H1 (cell line): ENCODE results near the gene LRCH1. TPM values are rescaled to one million over a fixed set of nuclear protein-coding genes. Genes with fewer than 3 reads are reported as not detected.

Source experiments
- CTCF ChIA-PET: fragments of 300-600 bp; sonication (Branson Sonifier 250); formaldehyde crosslinking; loops from one replicate; lab custom pipeline; 2021; ENCODE audit not compliant: partially characterized antibody; lab: Charles Lee
- POLR2A ChIA-PET: fragments of 300-600 bp; sonication (Branson Sonifier 250); formaldehyde crosslinking; loops from one replicate; lab custom pipeline; 2021; ENCODE audit warnings: inconsistent platforms; ENCODE audit not compliant: partially characterized antibody; lab: Charles Lee
- DNase-seq, 2 experiments: peaks; one replicate each; pipeline versions ENCODE4 v3.0.0 to v3.0.0-alpha.2; 2010 to 2022; ENCODE audit warnings: low spot score in 2 of 2, low read depth in 1 of 2, mixed read lengths in 1 of 2
- FAIRE-seq: peaks from 2 replicates; lab custom pipeline; 2011; peaks lifted over from hg19 to GRCh38; lab: Jason Lieb, UNC
- H2AFZ ChIP-seq: 2 replicates; pipeline ENCODE4 v1.8.1; 2012; ENCODE audit warnings: low read length, inconsistent platforms
- H2AK5ac ChIP-seq: 2 replicates; pipeline ENCODE4 v1.6.1; 2013; ENCODE audit warnings: low read depth, low read length
- H2BK120ac ChIP-seq: replicated peaks from 2 replicates; pipeline ENCODE3; 2013; ENCODE audit warnings: low read depth, low read length, inconsistent platforms
- H2BK12ac ChIP-seq: 2 replicates; pipeline ENCODE4 v1.6.1; 2013; ENCODE audit warnings: low read depth, low read length
- H2BK15ac ChIP-seq: 2 replicates; pipeline ENCODE4 v1.6.1; 2013; ENCODE audit warnings: low read length
- H2BK20ac ChIP-seq: 2 replicates; pipeline ENCODE4 v1.6.1; 2013; ENCODE audit warnings: low read length
- H2BK5ac ChIP-seq: 2 replicates; pipeline ENCODE4 v1.6.1; 2013; ENCODE audit warnings: low read depth, low read length
- H3K14ac ChIP-seq: 2 replicates; pipeline ENCODE4 v1.6.1; 2013; ENCODE audit warnings: inconsistent platforms; ENCODE audit not compliant: insufficient read length
- H3K18ac ChIP-seq: 2 replicates; pipeline ENCODE4 v1.6.1; 2013; ENCODE audit warnings: low read length; ENCODE audit errors: extremely low read depth
- H3K23ac ChIP-seq: 2 replicates; pipeline ENCODE4 v1.6.1; 2013; ENCODE audit warnings: inconsistent platforms; ENCODE audit not compliant: insufficient read length
- H3K23me2 ChIP-seq: 2 replicates; pipeline ENCODE4 v1.6.1; 2013; ENCODE audit warnings: low read depth, low read length
- H3K27ac ChIP-seq: 2 replicates; pipeline ENCODE4 v1.6.1; 2011; ENCODE audit warnings: low read depth, low read length, inconsistent platforms
- H3K27me3 ChIP-seq, 4 experiments: replicated peaks in 1 of 4; 1 replicate in 1 of 4; 2 replicates in 3 of 4; pipeline versions ENCODE4 v1.6.1 to v1.8.1; 2011 to 2013; ENCODE audit warnings: low read length in 3 of 4, mild to moderate bottlenecking in 3 of 4, inconsistent platforms in 2 of 4, mixed read lengths in 2 of 4, moderate library complexity in 1 of 4; ENCODE audit not compliant: control insufficient read depth in 3 of 4, insufficient read depth in 3 of 4; ENCODE audit errors: extremely low read depth in 1 of 4
- H3K36me3 ChIP-seq, 4 experiments: 2 replicates each; pipeline versions ENCODE4 v1.6.1 to v1.8.1; 2011 to 2013; ENCODE audit warnings: mild to moderate bottlenecking in 4 of 4, low read length in 3 of 4, moderate library complexity in 2 of 4, control low read depth in 1 of 4, inconsistent platforms in 1 of 4; ENCODE audit not compliant: insufficient read depth in 4 of 4, control insufficient read depth in 2 of 4
- H3K4ac ChIP-seq: replicated peaks from 2 replicates; pipeline ENCODE3; 2013; ENCODE audit warnings: low read length, low read depth, mixed read lengths, inconsistent platforms; ENCODE audit not compliant: insufficient read length
- H3K4me1 ChIP-seq, 4 experiments: replicated peaks in 1 of 4; 1 replicate in 1 of 4; 2 replicates in 3 of 4; pipeline versions ENCODE4 v1.6.1 to v1.8.1; 2011 to 2013; ENCODE audit warnings: low read length in 3 of 4, inconsistent platforms in 2 of 4, mixed read lengths in 1 of 4; ENCODE audit not compliant: insufficient read depth in 4 of 4, control insufficient read depth in 3 of 4
- H3K4me2 ChIP-seq, 2 experiments: 2 replicates each; pipeline versions ENCODE4 v1.6.1 to v1.8.1; 2011 to 2013; ENCODE audit warnings: low read depth in 2 of 2, low read length in 2 of 2, control low read depth in 1 of 2, inconsistent platforms in 1 of 2, mild to moderate bottlenecking in 1 of 2; ENCODE audit not compliant: insufficient read depth in 1 of 2
- H3K4me3 ChIP-seq, 4 experiments: fragments of 200-600, 300-600 bp in 1 of 4; sonication (generic), shearing (Covaris generic), sonication (Bioruptor Twin) in 1 of 4; 2 replicates each; pipeline versions ENCODE4 v1.5.1 to v1.8.1; 2011 to 2016; ENCODE audit warnings: low read length in 4 of 4, low read depth in 3 of 4, control low read depth in 2 of 4, inconsistent platforms in 2 of 4, mild to moderate bottlenecking in 2 of 4, mixed read lengths in 1 of 4, moderate library complexity in 1 of 4; ENCODE audit not compliant: insufficient read depth in 2 of 4; ENCODE audit errors: extremely low read depth in 1 of 4
- H3K56ac ChIP-seq: replicated peaks from 2 replicates; pipeline ENCODE3; 2013; ENCODE audit warnings: low read depth, mild to moderate bottlenecking, mixed read lengths, low read length, inconsistent platforms; ENCODE audit not compliant: insufficient read length
- H3K79me1 ChIP-seq: 2 replicates; pipeline ENCODE4 v1.6.1; 2013; ENCODE audit warnings: low read depth, low read length, control low read depth
- H3K79me2 ChIP-seq, 2 experiments: 2 replicates each; pipeline versions ENCODE4 v1.6.1 to v1.8.1; 2012 to 2013; ENCODE audit warnings: low read length in 2 of 2, mild to moderate bottlenecking in 2 of 2, inconsistent platforms in 1 of 2; ENCODE audit not compliant: insufficient read depth in 2 of 2, control insufficient read depth in 1 of 2
- H3K9ac ChIP-seq, 4 experiments: replicated peaks in 1 of 4; 1 replicate in 1 of 4; 2 replicates in 3 of 4; pipeline versions ENCODE4 v1.6.1 to v1.8.1; 2011 to 2013; ENCODE audit warnings: low read depth in 3 of 4, low read length in 3 of 4, control low read depth in 2 of 4, mild to moderate bottlenecking in 2 of 4, moderate library complexity in 2 of 4, inconsistent platforms in 1 of 4; ENCODE audit errors: extremely low read depth in 1 of 4
- H3K9me3 ChIP-seq, 2 experiments: 2 replicates each; pipeline versions ENCODE4 v1.6.1 to v1.8.1; 2012 to 2013; ENCODE audit warnings: mild to moderate bottlenecking in 2 of 2, moderate library complexity in 2 of 2, control low read depth in 1 of 2, inconsistent platforms in 1 of 2, low read depth in 1 of 2, low read length in 1 of 2, mixed read lengths in 1 of 2; ENCODE audit not compliant: insufficient read depth in 2 of 2
- H4K20me1 ChIP-seq, 2 experiments: replicated peaks in 1 of 2; 2 replicates each; pipeline versions ENCODE3 to v1.8.1; 2011 to 2013; ENCODE audit warnings: inconsistent platforms in 2 of 2, low read length in 2 of 2, mild to moderate bottlenecking in 1 of 2; ENCODE audit not compliant: insufficient read depth in 2 of 2, control insufficient read depth in 1 of 2
- H4K5ac ChIP-seq: 2 replicates; pipeline ENCODE4 v1.6.1; 2013; ENCODE audit warnings: low read length, low read depth, mixed read lengths, inconsistent platforms; ENCODE audit not compliant: insufficient read length
- H4K8ac ChIP-seq: 2 replicates; pipeline ENCODE4 v1.8.0; 2013; ENCODE audit warnings: mild to moderate bottlenecking, moderate library complexity, low read length, inconsistent platforms; ENCODE audit not compliant: insufficient read depth; ENCODE audit errors: extremely low read depth
- H4K91ac ChIP-seq: replicated peaks from 2 replicates; pipeline ENCODE3; 2013; ENCODE audit warnings: low read length, mixed read lengths, inconsistent platforms; ENCODE audit not compliant: insufficient read length
- WGBS, 2 experiments: shearing (Covaris generic) in 1 of 2; methylation state at CpG; one replicate each; pipeline versions ENCODE4 v1.1.6 to v1.1.7; 2013 to 2015; ENCODE audit warnings: low lambda C conversion rate in 2 of 2, mixed read lengths in 2 of 2, inconsistent platforms in 1 of 2, low coverage in 1 of 2, missing lambda C conversion rate in 1 of 2; ENCODE audit not compliant: insufficient replicate concordance in 2 of 2, insufficient coverage in 1 of 2, insufficient read length in 1 of 2; ENCODE audit errors: extremely low coverage in 1 of 2, missing lambda C conversion rate in 1 of 2; 5-methylcytosine and 5-hydroxymethylcytosine counted together
- polyA plus RNA-seq, 7 experiments: library from polyadenylated mRNA; depleted of rRNA in 3 of 7; stranded (reverse) in 5 of 7; unstranded in 2 of 7; fragments of >200 nt in 5 of 7; fragments of 200-250 nt in 2 of 7; gene quantifications; 1 replicate in 5 of 7; 2 replicates in 1 of 7; 4 replicates in 1 of 7; pipeline versions ENCODE4 v1.2.1 to v1.2.3, GENCODE V29; 2011 to 2013; ENCODE audit warnings: missing spikeins in 2 of 7, mixed read lengths in 2 of 7
- total RNA-seq: library from RNA; stranded (reverse); fragmentation: NEBNext Ultra II Directional; extraction: Animal tissue kit (Norgen Biotek cat#: 25700); gene quantifications from 2 replicates; pipeline ENCODE4 v1.2.1, GENCODE V29; 2021

Gene LRCH1
- total and polyA plus RNA-seq, 2 of the 8 experiments (the other 6 are each of a cell fraction or from before 2014, with no cell fraction given) = 3.0 to 10.1 TPM

DNA sequence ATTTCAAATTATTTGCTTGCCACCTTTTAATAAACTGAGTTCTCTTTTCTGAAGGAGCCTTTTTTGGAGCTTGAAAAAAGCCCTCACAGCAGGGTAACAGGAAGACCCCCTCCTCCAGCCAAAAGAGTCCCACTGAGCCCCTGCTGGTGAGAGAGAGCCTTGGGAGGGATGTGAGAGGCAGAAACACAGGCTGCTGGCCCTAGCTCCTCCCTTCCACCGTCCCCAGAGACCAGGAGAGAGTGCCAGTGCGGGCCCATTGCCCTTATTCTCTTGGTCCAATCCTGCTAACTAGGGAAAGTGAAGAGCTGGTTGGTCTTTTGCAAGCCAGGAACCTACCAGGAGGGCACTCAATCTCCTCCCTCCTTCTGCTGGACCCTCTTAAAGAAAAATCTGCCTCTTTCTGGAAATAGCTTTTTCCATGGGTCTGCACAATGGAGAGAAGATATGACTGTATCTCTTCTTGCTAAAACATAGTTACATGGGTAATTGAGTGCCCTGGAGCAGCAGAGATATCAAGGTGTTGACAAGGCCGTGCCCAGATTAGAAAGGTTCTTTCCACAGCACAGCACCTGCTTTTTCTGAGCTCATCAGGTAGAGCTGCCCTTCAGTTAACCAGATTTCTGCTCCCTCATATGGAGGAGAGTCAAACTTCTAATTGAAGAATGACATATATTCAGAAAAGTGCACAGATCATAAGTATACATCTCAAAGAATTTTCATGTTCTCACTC lies 113.9 kb downstream of the LRCH1 start:
- POLR2A ChIA-PET = interaction anchor here (0.5 to 1.0 kb wide), 3 partner anchors 10 to 112 kb away, joined by 3 to 4 read pairs (median 3); no protein-coding TSS in a partner anchor
- H4K5ac ChIP-seq = no peak overlapping the region
- peak; percentile 32 for FAIRE-seq
- no peak overlapping the region for H3K18ac ChIP-seq
- no peak overlapping the region for H3K14ac ChIP-seq
- no peak overlapping the region for H2BK5ac ChIP-seq
- H3K27ac ChIP-seq = no peak overlapping the region
- H3K79me1 ChIP-seq = no peaks in the 10 kb centered on the region; the same call in 1 of the 2 replicates
- CTCF ChIA-PET = interaction anchor here (0.9 to 2.2 kb wide), 10 partner anchors 8 to 115 kb away, joined by 3 to 7 read pairs (median 4); no protein-coding TSS in a partner anchor
- H2AFZ ChIP-seq = no peak overlapping the region
- peaks cover 3 to 28% (median 13%) of the 10 kb centered on the region in 4 experiments for H3K4me1 ChIP-seq
- H2BK15ac ChIP-seq = no peak overlapping the region
- H3K4me3 ChIP-seq = peak overlapping the region in 1 of 4 experiments; percentile 32; a peak in 1 of 8 replicates
- H2BK12ac ChIP-seq = no peak overlapping the region
- H3K27me3 ChIP-seq = no peaks in the 10 kb centered on the region
- H3K4me2 ChIP-seq = peak overlapping the region in 1 of 2 experiments; percentile 62; a peak in 2 of 4 replicates
- H3K23ac ChIP-seq = no peak overlapping the region
- no peak overlapping the region for H2BK120ac ChIP-seq
- 21% methylated on average over 3 of the region's 3 CpGs; no CpG with 5 or more reads in 1 of the 2 experiments for WGBS, 2 experiments
- no peak overlapping the region for H3K56ac ChIP-seq
- no peak overlapping the region for H2AK5ac ChIP-seq
- H2BK20ac ChIP-seq = no peak overlapping the region
- no peak overlapping the region for H4K8ac ChIP-seq
- no peak overlapping the region for H3K9ac ChIP-seq
- no peaks in the 10 kb centered on the region; the same call in 1 of the 2 replicates for H3K23me2 ChIP-seq
- no peak overlapping the region for H4K91ac ChIP-seq
- no peak overlapping the region for H3K4ac ChIP-seq
- H3K9me3 ChIP-seq = no peaks in the 10 kb centered on the region
- DNase-seq = peak; percentile 25 to 65
- H3K36me3 ChIP-seq = no peaks in the 10 kb centered on the region
- peaks cover 0 to 1% of the 10 kb centered on the region in 2 experiments for H4K20me1 ChIP-seq
- H3K79me2 ChIP-seq = peaks cover 0 to 15% of the 10 kb centered on the region in 2 experiments; a peak in 2 of 4 replicates
